ENCODE measurements around the gene HLF. TPM values are rescaled to one million over a fixed set of nuclear protein-coding genes. Genes with fewer than 3 reads are reported as not detected.

Gene HLF
- total RNA-seq, 5 donors from 2014 or later (not counting 1 experiment from before 2014, with no cell fraction given), result 0.55 to 5.2 (median 2.5) TPM

- POLR2A ChIA-PET, result interaction anchor here in 1 of 2 donors (0.6 kb wide), 1 partner anchor 425 kb away, joined by 10 read pairs; no protein-coding TSS in a partner anchor
- 82% methylated on average over 5 of the region's 7 CpGs for WGBS (ENCODE audit: insufficient coverage)
Measured at GRCh38 chr17:55274355-55275255, 9.8 kb downstream of the HLF start.

GRCh38 chr17:55275894-55276804, 11.4 kb downstream of the HLF start:
- 87% methylated on average over 4 of the region's 7 CpGs for WGBS (ENCODE audit: insufficient coverage)
- no peak overlapping the region for H3K27ac Mint-ChIP-seq
- no peak for DNase-seq
- no peaks in the 10 kb centered on the region for H3K9me3 ChIP-seq
- H3K27me3 Mint-ChIP-seq, result peaks cover 25 to 27% of the 10 kb centered on the region in 2 donors
- ChIA-PET CTCF (no interaction called here), POLR2A (no interaction called here)
- no peak overlapping the region for H3K27ac ChIP-seq (ENCODE audit: low read length)
- H3K36me3 Mint-ChIP-seq, result peaks cover 4% of the 10 kb centered on the region
- H3K27me3 ChIP-seq (replicated peaks in 1 of 2; ENCODE audit: control insufficient read depth in 2 of 2, extremely low read depth in 1 of 2, insufficient read depth in 2 of 2, low read length in 1 of 2), result peaks cover 0 to 12% of the 10 kb centered on the region in 2 experiments
- ATAC-seq (replicated peaks in 1 of 4), result no peak
- H3K4me3 Mint-ChIP-seq, result no peak overlapping the region
- peaks cover 0 to 14% (median 4%) of the 10 kb centered on the region in 3 donors for H3K4me1 Mint-ChIP-seq
- H3K4me3 ChIP-seq (ENCODE audit: control insufficient read depth in 1 of 2, extremely low read depth in 1 of 2, low read length in 1 of 2), result no peak overlapping the region
- no peaks in the 10 kb centered on the region for H3K9me3 Mint-ChIP-seq
- H3K36me3 ChIP-seq (ENCODE audit: control insufficient read depth in 2 of 2, extremely low read depth in 1 of 2, insufficient read depth in 1 of 2, low read length in 1 of 2), result no peaks in the 10 kb centered on the region
- H3K4me1 ChIP-seq (ENCODE audit: control insufficient read depth in 1 of 2, extremely low read depth in 1 of 2, insufficient read depth in 2 of 2, low read length in 2 of 2), result no peaks in the 10 kb centered on the region

More at GRCh38 chr17:55274355-55275255, 9.8 kb downstream of the HLF start:
- H3K27me3 Mint-ChIP-seq, result peaks cover 31 to 34% of the 10 kb centered on the region in 2 donors
- no peak overlapping the region for H3K4me3 Mint-ChIP-seq
- no peak overlapping the region for H3K27ac Mint-ChIP-seq
- no peak overlapping the region for H3K4me3 ChIP-seq (ENCODE audit: control insufficient read depth in 1 of 2, extremely low read depth in 1 of 2, low read length in 1 of 2)
- H3K4me1 Mint-ChIP-seq, result peaks cover 0 to 14% (median 4%) of the 10 kb centered on the region in 3 donors
- H3K27ac ChIP-seq (ENCODE audit: low read length), result no peak overlapping the region
- H3K9me3 Mint-ChIP-seq, result no peaks in the 10 kb centered on the region
- H3K36me3 ChIP-seq (ENCODE audit: control insufficient read depth in 2 of 2, extremely low read depth in 1 of 2, insufficient read depth in 1 of 2, low read length in 1 of 2), result no peaks in the 10 kb centered on the region
- ATAC-seq (replicated peaks in 1 of 4) (no peak), DNase-seq (no peak)
- no peaks in the 10 kb centered on the region for H3K4me1 ChIP-seq (ENCODE audit: control insufficient read depth in 1 of 2, extremely low read depth in 1 of 2, insufficient read depth in 2 of 2, low read length in 2 of 2)
- CTCF ChIA-PET, result no interaction called here
- no peaks in the 10 kb centered on the region for H3K9me3 ChIP-seq
- H3K27me3 ChIP-seq (replicated peaks in 1 of 2; ENCODE audit: control insufficient read depth in 2 of 2, extremely low read depth in 1 of 2, insufficient read depth in 2 of 2, low read length in 1 of 2), result peaks cover 0 to 15% of the 10 kb centered on the region in 2 experiments
- H3K36me3 Mint-ChIP-seq, result peaks cover 4% of the 10 kb centered on the region

GRCh38 chr17:55278173-55278961, 13.6 kb downstream of the HLF start:
- 83% methylated on average over 1 of the region's 2 CpGs for WGBS (ENCODE audit: insufficient coverage)
- Mint-ChIP-seq H3K27me3 (peaks cover 12 to 19% of the 10 kb centered on the region in 2 donors), H3K4me1 (peaks cover 0 to 5% (median under 1%) of the 10 kb centered on the region in 3 donors), H3K4me3 (no peak overlapping the region), H3K9me3 (no peaks in the 10 kb centered on the region), H3K36me3 (no peaks in the 10 kb centered on the region), H3K27ac (peak overlapping the region in 1 of 2 donors; percentile 3)
- Histone ChIP-seq H3K4me3 (ENCODE audit: control insufficient read depth in 1 of 2, extremely low read depth in 1 of 2, low read length in 1 of 2) (no peak overlapping the region), H3K4me1 (ENCODE audit: control insufficient read depth in 1 of 2, extremely low read depth in 1 of 2, insufficient read depth in 2 of 2, low read length in 2 of 2) (no peaks in the 10 kb centered on the region), H3K27ac (ENCODE audit: low read length) (no peak overlapping the region), H3K27me3 (replicated peaks in 1 of 2; ENCODE audit: control insufficient read depth in 2 of 2, extremely low read depth in 1 of 2, insufficient read depth in 2 of 2, low read length in 1 of 2) (peaks cover 0 to 7% of the 10 kb centered on the region in 2 experiments), H3K36me3 (ENCODE audit: control insufficient read depth in 2 of 2, extremely low read depth in 1 of 2, insufficient read depth in 1 of 2, low read length in 1 of 2) (no peaks in the 10 kb centered on the region), H3K9me3 (no peaks in the 10 kb centered on the region)
- POLR2A ChIA-PET, result no interaction called here
- CTCF ChIA-PET, result no interaction called here
- no peak for ATAC-seq (replicated peaks in 1 of 4)
- DNase-seq, result no peak

- peaks cover 0 to 2% of the 10 kb centered on the region in 2 experiments for H3K27me3 ChIP-seq (replicated peaks in 1 of 2; ENCODE audit: control insufficient read depth in 2 of 2, extremely low read depth in 1 of 2, insufficient read depth in 2 of 2, low read length in 1 of 2)
- H3K27me3 Mint-ChIP-seq, result peaks cover 5 to 13% of the 10 kb centered on the region in 2 donors
- no peaks in the 10 kb centered on the region for H3K9me3 ChIP-seq
- no CpG with 5 or more reads among the region's 1 CpG for WGBS (ENCODE audit: insufficient coverage)
- POLR2A ChIA-PET, result no interaction called here
- H3K36me3 Mint-ChIP-seq, result no peaks in the 10 kb centered on the region
- H3K9me3 Mint-ChIP-seq, result no peaks in the 10 kb centered on the region
- H3K27ac Mint-ChIP-seq, result no peak overlapping the region
- no peak overlapping the region for H3K27ac ChIP-seq (ENCODE audit: low read length)
- no peak overlapping the region for H3K4me3 ChIP-seq (ENCODE audit: control insufficient read depth in 1 of 2, extremely low read depth in 1 of 2, low read length in 1 of 2)
- peaks cover 0 to under 1% of the 10 kb centered on the region in 2 experiments for H3K4me1 ChIP-seq (ENCODE audit: control insufficient read depth in 1 of 2, extremely low read depth in 1 of 2, insufficient read depth in 2 of 2, low read length in 2 of 2)
- H3K36me3 ChIP-seq (ENCODE audit: control insufficient read depth in 2 of 2, extremely low read depth in 1 of 2, insufficient read depth in 1 of 2, low read length in 1 of 2), result no peaks in the 10 kb centered on the region
- ATAC-seq (replicated peaks in 1 of 4) (no peak), DNase-seq (no peak)
- no peak overlapping the region for H3K4me3 Mint-ChIP-seq
- H3K4me1 Mint-ChIP-seq, result peaks cover 0 to 11% (median 6%) of the 10 kb centered on the region in 3 donors
- CTCF ChIA-PET, result no interaction called here
Measured at GRCh38 chr17:55279203-55279602, 14.4 kb downstream of the HLF start.

GRCh38 chr17:55279788-55280187, 15.0 kb downstream of the HLF start:
- Mint-ChIP-seq H3K27me3 (peaks cover 4 to 8% of the 10 kb centered on the region in 2 donors), H3K36me3 (no peaks in the 10 kb centered on the region), H3K27ac (no peak overlapping the region), H3K9me3 (no peaks in the 10 kb centered on the region), H3K4me3 (no peak overlapping the region), H3K4me1 (peaks cover 0 to 17% (median 10%) of the 10 kb centered on the region in 3 donors)
- H3K36me3 ChIP-seq (ENCODE audit: control insufficient read depth in 2 of 2, extremely low read depth in 1 of 2, insufficient read depth in 1 of 2, low read length in 1 of 2), result no peaks in the 10 kb centered on the region
- ATAC-seq (replicated peaks in 1 of 4), result no peak
- peaks cover 2 to 6% of the 10 kb centered on the region in 2 experiments for H3K4me1 ChIP-seq (ENCODE audit: control insufficient read depth in 1 of 2, extremely low read depth in 1 of 2, insufficient read depth in 2 of 2, low read length in 2 of 2)
- ChIA-PET CTCF (no interaction called here), POLR2A (no interaction called here)
- peaks cover 0 to 2% of the 10 kb centered on the region in 2 experiments for H3K27me3 ChIP-seq (replicated peaks in 1 of 2; ENCODE audit: control insufficient read depth in 2 of 2, extremely low read depth in 1 of 2, insufficient read depth in 2 of 2, low read length in 1 of 2)
- no peak for DNase-seq
- no CpG with 5 or more reads among the region's 2 CpGs for WGBS (ENCODE audit: insufficient coverage)
- H3K9me3 ChIP-seq, result no peaks in the 10 kb centered on the region
- no peak overlapping the region for H3K4me3 ChIP-seq (ENCODE audit: control insufficient read depth in 1 of 2, extremely low read depth in 1 of 2, low read length in 1 of 2)
- no peak overlapping the region for H3K27ac ChIP-seq (ENCODE audit: low read length)

GRCh38 chr17:55280212-55280611, 15.5 kb downstream of the HLF start:
- POLR2A ChIA-PET, result no interaction called here
- H3K4me3 ChIP-seq (ENCODE audit: control insufficient read depth in 1 of 2, extremely low read depth in 1 of 2, low read length in 1 of 2), result no peak overlapping the region
- peaks cover 0 to 2% of the 10 kb centered on the region in 2 experiments for H3K27me3 ChIP-seq (replicated peaks in 1 of 2; ENCODE audit: control insufficient read depth in 2 of 2, extremely low read depth in 1 of 2, insufficient read depth in 2 of 2, low read length in 1 of 2)
- H3K27ac Mint-ChIP-seq, result no peak overlapping the region
- H3K4me3 Mint-ChIP-seq, result no peak overlapping the region
- H3K9me3 Mint-ChIP-seq, result no peaks in the 10 kb centered on the region
- peaks cover under 1 to 8% of the 10 kb centered on the region in 2 donors for H3K27me3 Mint-ChIP-seq
- no peaks in the 10 kb centered on the region for H3K36me3 ChIP-seq (ENCODE audit: control insufficient read depth in 2 of 2, extremely low read depth in 1 of 2, insufficient read depth in 1 of 2, low read length in 1 of 2)
- ATAC-seq (replicated peaks in 1 of 4) (no peak), DNase-seq (no peak)
- H3K9me3 ChIP-seq, result no peaks in the 10 kb centered on the region
- peaks cover 0 to 20% (median 10%) of the 10 kb centered on the region in 3 donors for H3K4me1 Mint-ChIP-seq
- H3K27ac ChIP-seq (ENCODE audit: low read length), result no peak overlapping the region
- CTCF ChIA-PET, result no interaction called here
- H3K4me1 ChIP-seq (ENCODE audit: control insufficient read depth in 1 of 2, extremely low read depth in 1 of 2, insufficient read depth in 2 of 2, low read length in 2 of 2), result peaks cover 2 to 6% of the 10 kb centered on the region in 2 experiments
- no peaks in the 10 kb centered on the region for H3K36me3 Mint-ChIP-seq
